B cell (primary cell): ENCODE data around the gene ERC2.

Source experiments
- CTCF ChIP-seq: fragments of 200-600 bp; IDR thresholded peaks from one replicate; pipeline ENCODE4 v1.8.0; 2022; ENCODE audit warnings: antibody characterized with exemption, mild to moderate bottlenecking
- EZH2 ChIP-seq: IDR thresholded peaks from 2 replicates; pipeline ENCODE4 v1.6.1; 2012; ENCODE audit warnings: borderline replicate concordance, low read depth, mild to moderate bottlenecking, moderate library complexity, low read length; ENCODE audit not compliant: insufficient read depth, poor library complexity, severe bottlenecking

- TF ChIP-seq CTCF (no peak), EZH2 (no peak)
Observed at GRCh38 chr3:55852326-55852725, 615.9 kb downstream of the ERC2 start.
